ENCODE results near the gene ABCB4.

The ABCB4 gene

DNA sequence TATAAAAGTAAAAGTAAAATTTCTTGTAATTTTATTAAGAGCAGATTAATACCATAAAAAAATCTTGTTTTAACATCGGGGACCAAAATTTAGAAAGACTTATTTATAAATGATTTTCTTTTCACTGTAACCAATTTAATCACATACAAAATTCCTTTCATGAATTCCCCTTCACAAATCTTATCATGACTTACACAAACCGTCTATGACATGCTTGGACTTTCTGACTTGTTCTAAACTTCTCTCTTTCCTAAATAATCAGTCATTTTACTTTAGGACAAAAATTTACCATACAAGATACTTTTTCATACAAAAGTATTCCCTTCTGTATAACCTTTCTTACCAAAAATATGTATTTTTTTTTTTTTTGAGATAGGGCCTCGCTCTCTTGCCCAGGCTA is 120.7 kb downstream of the ABCB4 start:
- ATAC-seq, result no peak
- TF ChIP-seq, protein P1, sequence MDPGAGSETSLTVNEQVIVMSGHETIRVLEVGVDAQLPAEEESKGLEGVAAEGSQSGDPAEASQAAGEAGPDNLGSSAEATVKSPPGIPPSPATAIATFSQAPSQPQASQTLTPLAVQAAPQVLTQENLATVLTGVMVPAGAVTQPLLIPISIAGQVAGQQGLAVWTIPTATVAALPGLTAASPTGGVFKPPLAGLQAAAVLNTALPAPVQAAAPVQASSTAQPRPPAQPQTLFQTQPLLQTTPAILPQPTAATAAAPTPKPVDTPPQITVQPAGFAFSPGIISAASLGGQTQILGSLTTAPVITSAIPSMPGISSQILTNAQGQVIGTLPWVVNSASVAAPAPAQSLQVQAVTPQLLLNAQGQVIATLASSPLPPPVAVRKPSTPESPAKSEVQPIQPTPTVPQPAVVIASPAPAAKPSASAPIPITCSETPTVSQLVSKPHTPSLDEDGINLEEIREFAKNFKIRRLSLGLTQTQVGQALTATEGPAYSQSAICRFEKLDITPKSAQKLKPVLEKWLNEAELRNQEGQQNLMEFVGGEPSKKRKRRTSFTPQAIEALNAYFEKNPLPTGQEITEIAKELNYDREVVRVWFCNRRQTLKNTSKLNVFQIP (CRISPR knock-in tag; IDR thresholded peaks at IDR 0.05; ENCODE audit: borderline replicate concordance, low read depth), result no peak
- TF ChIP-seq RARB (CRISPR knock-in tag; IDR thresholded peaks at IDR 0.05), result no peak
- TF ChIP-seq ZFP3 (CRISPR knock-in tag; IDR thresholded peaks at IDR 0.05), result no peak
- TF ChIP-seq PPARA (CRISPR knock-in tag; IDR thresholded peaks at IDR 0.05; ENCODE audit: borderline replicate concordance), result no peak
- no peak for TF ChIP-seq CSDC2 (CRISPR knock-in tag; IDR thresholded peaks at IDR 0.05)
- TF ChIP-seq, protein P2, sequence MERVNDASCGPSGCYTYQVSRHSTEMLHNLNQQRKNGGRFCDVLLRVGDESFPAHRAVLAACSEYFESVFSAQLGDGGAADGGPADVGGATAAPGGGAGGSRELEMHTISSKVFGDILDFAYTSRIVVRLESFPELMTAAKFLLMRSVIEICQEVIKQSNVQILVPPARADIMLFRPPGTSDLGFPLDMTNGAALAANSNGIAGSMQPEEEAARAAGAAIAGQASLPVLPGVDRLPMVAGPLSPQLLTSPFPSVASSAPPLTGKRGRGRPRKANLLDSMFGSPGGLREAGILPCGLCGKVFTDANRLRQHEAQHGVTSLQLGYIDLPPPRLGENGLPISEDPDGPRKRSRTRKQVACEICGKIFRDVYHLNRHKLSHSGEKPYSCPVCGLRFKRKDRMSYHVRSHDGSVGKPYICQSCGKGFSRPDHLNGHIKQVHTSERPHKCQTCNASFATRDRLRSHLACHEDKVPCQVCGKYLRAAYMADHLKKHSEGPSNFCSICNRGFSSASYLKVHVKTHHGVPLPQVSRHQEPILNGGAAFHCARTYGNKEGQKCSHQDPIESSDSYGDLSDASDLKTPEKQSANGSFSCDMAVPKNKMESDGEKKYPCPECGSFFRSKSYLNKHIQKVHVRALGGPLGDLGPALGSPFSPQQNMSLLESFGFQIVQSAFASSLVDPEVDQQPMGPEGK (CRISPR knock-in tag; IDR thresholded peaks at IDR 0.05; ENCODE audit: borderline replicate concordance), result no peak
- TF ChIP-seq GLIS3 (CRISPR knock-in tag; IDR thresholded peaks at IDR 0.05), result no peak
- TF ChIP-seq ESRRG (CRISPR knock-in tag; IDR thresholded peaks at IDR 0.05), result no peak
- no peak for TF ChIP-seq ISL1 (CRISPR knock-in tag; IDR thresholded peaks at IDR 0.05)
- TF ChIP-seq, protein P3, sequence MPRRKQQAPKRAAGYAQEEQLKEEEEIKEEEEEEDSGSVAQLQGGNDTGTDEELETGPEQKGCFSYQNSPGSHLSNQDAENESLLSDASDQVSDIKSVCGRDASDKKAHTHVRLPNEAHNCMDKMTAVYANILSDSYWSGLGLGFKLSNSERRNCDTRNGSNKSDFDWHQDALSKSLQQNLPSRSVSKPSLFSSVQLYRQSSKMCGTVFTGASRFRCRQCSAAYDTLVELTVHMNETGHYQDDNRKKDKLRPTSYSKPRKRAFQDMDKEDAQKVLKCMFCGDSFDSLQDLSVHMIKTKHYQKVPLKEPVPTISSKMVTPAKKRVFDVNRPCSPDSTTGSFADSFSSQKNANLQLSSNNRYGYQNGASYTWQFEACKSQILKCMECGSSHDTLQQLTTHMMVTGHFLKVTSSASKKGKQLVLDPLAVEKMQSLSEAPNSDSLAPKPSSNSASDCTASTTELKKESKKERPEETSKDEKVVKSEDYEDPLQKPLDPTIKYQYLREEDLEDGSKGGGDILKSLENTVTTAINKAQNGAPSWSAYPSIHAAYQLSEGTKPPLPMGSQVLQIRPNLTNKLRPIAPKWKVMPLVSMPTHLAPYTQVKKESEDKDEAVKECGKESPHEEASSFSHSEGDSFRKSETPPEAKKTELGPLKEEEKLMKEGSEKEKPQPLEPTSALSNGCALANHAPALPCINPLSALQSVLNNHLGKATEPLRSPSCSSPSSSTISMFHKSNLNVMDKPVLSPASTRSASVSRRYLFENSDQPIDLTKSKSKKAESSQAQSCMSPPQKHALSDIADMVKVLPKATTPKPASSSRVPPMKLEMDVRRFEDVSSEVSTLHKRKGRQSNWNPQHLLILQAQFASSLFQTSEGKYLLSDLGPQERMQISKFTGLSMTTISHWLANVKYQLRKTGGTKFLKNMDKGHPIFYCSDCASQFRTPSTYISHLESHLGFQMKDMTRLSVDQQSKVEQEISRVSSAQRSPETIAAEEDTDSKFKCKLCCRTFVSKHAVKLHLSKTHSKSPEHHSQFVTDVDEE (CRISPR knock-in tag; IDR thresholded peaks at IDR 0.05), result no peak
- TF ChIP-seq, protein P4, sequence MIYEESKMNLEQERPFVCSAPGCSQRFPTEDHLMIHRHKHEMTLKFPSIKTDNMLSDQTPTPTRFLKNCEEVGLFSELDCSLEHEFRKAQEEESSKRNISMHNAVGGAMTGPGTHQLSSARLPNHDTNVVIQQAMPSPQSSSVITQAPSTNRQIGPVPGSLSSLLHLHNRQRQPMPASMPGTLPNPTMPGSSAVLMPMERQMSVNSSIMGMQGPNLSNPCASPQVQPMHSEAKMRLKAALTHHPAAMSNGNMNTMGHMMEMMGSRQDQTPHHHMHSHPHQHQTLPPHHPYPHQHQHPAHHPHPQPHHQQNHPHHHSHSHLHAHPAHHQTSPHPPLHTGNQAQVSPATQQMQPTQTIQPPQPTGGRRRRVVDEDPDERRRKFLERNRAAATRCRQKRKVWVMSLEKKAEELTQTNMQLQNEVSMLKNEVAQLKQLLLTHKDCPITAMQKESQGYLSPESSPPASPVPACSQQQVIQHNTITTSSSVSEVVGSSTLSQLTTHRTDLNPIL (CRISPR knock-in tag; IDR thresholded peaks at IDR 0.05; ENCODE audit: low read depth), result no peak
- no peak for TF ChIP-seq SNAI2 (CRISPR knock-in tag; IDR thresholded peaks at IDR 0.05)
- no peak for TF ChIP-seq ZNF70 (CRISPR knock-in tag; IDR thresholded peaks at IDR 0.05)
- no peak for TF ChIP-seq TOX (CRISPR knock-in tag; IDR thresholded peaks at IDR 0.05; ENCODE audit: borderline replicate concordance)
